A673 (cell line): ENCODE measurements around the gene NCKIPSD. TPM values are rescaled to one million over a fixed set of nuclear protein-coding genes. Genes with fewer than 3 reads are reported as not detected.
A peak's percentile ranks its signal among the peaks of the same experiment; 100 is the strongest.

Experiments used
- BruUV-seq: library from RNA; stranded (reverse); fragments of 400-500 nt; replicated peaks from 2 replicates; lab custom pipeline; 2021; lab: Mats Ljungman, UMichigan
- CTCF ChIA-PET: fragments of 300-600 bp; sonication (Branson Sonifier 250); formaldehyde crosslinking; loops from one replicate; lab custom pipeline; 2022; ENCODE audit warnings: antibody characterized with exemption; lab: Charles Lee
- POLR2A ChIA-PET: fragments of 300-600 bp; sonication (Branson Sonifier 250); formaldehyde crosslinking; loops from one replicate; lab custom pipeline; 2022; ENCODE audit warnings: antibody characterized with exemption; ENCODE audit not compliant: low non-redundant PET; lab: Charles Lee
- DNase-seq: peaks from one replicate; pipeline ENCODE4 v3.0.0-alpha.2; 2015; ENCODE audit warnings: low spot score
- H3K27ac ChIP-seq: fragments of 200-600 bp; sonication (generic); 2 replicates; pipeline ENCODE4 v1.5.1; 2016; ENCODE audit warnings: mixed run types, low read depth, mild to moderate bottlenecking, mixed read lengths, antibody characterized with exemption, low read length; ENCODE audit not compliant: poor library complexity, severe bottlenecking
- H3K27me3 ChIP-seq: fragments of 200-600 bp; sonication (generic); replicated peaks from 2 replicates; pipeline ENCODE4 v1.6.1; 2017; ENCODE audit warnings: mixed run types, low read depth, mild to moderate bottlenecking, mixed read lengths, antibody characterized with exemption, low read length; ENCODE audit not compliant: insufficient read depth, poor library complexity
- H3K36me3 ChIP-seq: fragments of 200-600 bp; sonication (generic); 2 replicates; pipeline ENCODE4 v1.6.1; 2016; ENCODE audit warnings: mixed run types, mild to moderate bottlenecking, mixed read lengths, antibody characterized with exemption, low read length; ENCODE audit not compliant: insufficient read depth, poor library complexity, severe bottlenecking
- H3K4me1 ChIP-seq: fragments of 200-600 bp; sonication (generic); 2 replicates; pipeline ENCODE4 v1.6.1; 2017; ENCODE audit warnings: mixed run types, mild to moderate bottlenecking, mixed read lengths, antibody characterized with exemption, low read length; ENCODE audit not compliant: insufficient read depth, poor library complexity, severe bottlenecking
- H3K4me3 ChIP-seq: fragments of 200-600 bp; sonication (generic); 2 replicates; pipeline ENCODE4 v1.5.1; 2016; ENCODE audit warnings: low read depth, mixed run types, mild to moderate bottlenecking, mixed read lengths, low read length; ENCODE audit not compliant: poor library complexity, severe bottlenecking
- H3K9me3 ChIP-seq: fragments of 200-600 bp; sonication (generic); 2 replicates; pipeline ENCODE4 v1.6.1; 2016; ENCODE audit warnings: mixed run types, low read depth, mild to moderate bottlenecking, mixed read lengths, antibody characterized with exemption, low read length; ENCODE audit not compliant: poor library complexity, severe bottlenecking
- CTCF ChIP-seq: fragments of 300-800, 200-600 bp; sonication (generic); conservative IDR thresholded peaks from 2 replicates; pipeline ENCODE4 v1.5.1; 2017; ENCODE audit warnings: low read depth, mild to moderate bottlenecking, antibody characterized with exemption, low read length, moderate library complexity, mixed read lengths
- EZH2 ChIP-seq: fragments of 200-600 bp; sonication (generic); IDR thresholded peaks from 2 replicates; pipeline ENCODE4 v1.6.1; 2017; ENCODE audit warnings: borderline replicate concordance, low read depth, mild to moderate bottlenecking, mixed read lengths, antibody characterized with exemption, low read length; ENCODE audit not compliant: poor library complexity, severe bottlenecking
- intact Hi-C: fragments of 100-400 bp; cut with micrococcal nuclease; formaldehyde crosslinking; loops from one replicate; pipeline ENCODE4 v1.10.0; 2022; ENCODE audit not compliant: unreplicated experiment
- total RNA-seq: library from RNA; stranded (reverse); gene quantifications from 2 replicates; pipeline ENCODE4 v1.2.3, GENCODE V29; 2021

Gene NCKIPSD
- total RNA-seq, 1 experiment from 2014 or later: 15.0 TPM

- POLR2A ChIA-PET: no interaction called here
- TF ChIP-seq EZH2: no peak
- no peak for TF ChIP-seq CTCF
- peak overlapping the region; percentile 16 for H3K27ac ChIP-seq
- no TSS peak for BruUV-seq
- H3K4me3 ChIP-seq: peak overlapping the region; percentile 71
- intact Hi-C loops: no loop called here
- peaks cover 16% of the 10 kb centered on the region for H3K4me1 ChIP-seq
- H3K27me3 ChIP-seq: no peaks in the 10 kb centered on the region
- peaks cover 3% of the 10 kb centered on the region for H3K36me3 ChIP-seq
- DNase-seq: no peak
- H3K9me3 ChIP-seq: no peaks in the 10 kb centered on the region
- CTCF ChIA-PET: no interaction called here
Observed at GRCh38 chr3:48684054-48684349, 1.7 kb downstream of the NCKIPSD start.

DNA sequence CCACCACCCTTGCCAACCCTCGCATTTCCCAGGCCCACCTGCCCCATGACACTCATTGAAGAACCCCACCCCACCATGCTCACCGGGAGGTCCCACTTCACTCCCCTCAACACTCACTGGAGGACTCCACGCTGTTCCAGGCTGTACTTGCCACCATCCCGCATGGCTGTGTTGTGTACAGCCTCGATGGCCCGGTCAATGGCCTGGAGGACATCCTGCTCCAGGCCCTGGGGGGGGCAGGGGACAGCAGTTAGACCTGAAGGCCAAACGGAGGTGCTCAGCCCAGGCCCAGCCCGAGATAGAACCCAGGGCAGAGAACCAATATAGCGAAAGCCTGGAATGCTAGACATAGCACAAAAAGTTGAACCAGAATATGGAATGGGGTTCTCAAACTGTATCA is 2.9 kb downstream of the NCKIPSD start:
- no peaks in the 10 kb centered on the region for H3K27me3 ChIP-seq
- intact Hi-C loops: no loop called here
- POLR2A ChIA-PET: no interaction called here
- peaks cover 16% of the 10 kb centered on the region for H3K4me1 ChIP-seq
- peaks cover 3% of the 10 kb centered on the region for H3K36me3 ChIP-seq
- H3K4me3 ChIP-seq: no peak overlapping the region
- BruUV-seq: no TSS peak
- TF ChIP-seq EZH2: no peak
- no peak for TF ChIP-seq CTCF
- H3K9me3 ChIP-seq: no peaks in the 10 kb centered on the region
- no peak for DNase-seq
- CTCF ChIA-PET: no interaction called here
- no peak overlapping the region for H3K27ac ChIP-seq

DNA sequence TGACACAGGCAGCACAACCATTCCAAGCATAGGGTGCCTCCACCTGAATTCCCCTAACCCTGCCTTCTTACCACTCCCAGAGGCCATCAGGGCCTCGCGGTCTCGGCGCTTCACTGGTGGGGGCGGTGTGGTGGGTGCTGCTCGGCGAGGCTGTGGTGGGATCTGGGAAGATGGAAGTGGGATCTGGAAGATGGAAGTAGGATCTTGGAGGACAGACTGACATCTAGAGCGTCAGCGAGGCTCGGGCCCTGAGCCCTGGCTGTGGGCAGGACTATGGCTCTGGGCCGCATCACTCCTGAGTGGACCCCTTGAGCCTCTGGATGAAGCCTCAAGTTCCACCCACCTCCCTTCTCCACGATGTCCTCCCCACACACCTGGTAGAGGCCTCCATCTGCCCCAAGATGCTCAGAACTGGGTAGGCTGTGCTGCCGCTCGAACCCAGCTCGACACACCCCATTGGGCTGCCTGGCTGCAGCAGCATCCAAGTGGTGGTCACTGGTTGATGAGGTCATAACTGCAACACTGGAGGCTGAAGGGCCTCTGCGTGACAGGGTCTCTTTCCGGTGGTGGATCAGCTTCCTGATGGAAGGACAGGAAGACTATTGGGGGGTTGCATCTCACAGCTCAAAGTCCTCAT is 3.6 kb downstream of the NCKIPSD start:
- Histone ChIP-seq H3K36me3 (peaks cover 3% of the 10 kb centered on the region), H3K4me3 (no peak overlapping the region), H3K27ac (no peak overlapping the region), H3K9me3 (no peaks in the 10 kb centered on the region), H3K4me1 (peaks cover 16% of the 10 kb centered on the region), H3K27me3 (no peaks in the 10 kb centered on the region)
- TF ChIP-seq EZH2 (no peak), CTCF (no peak)
- no peak for DNase-seq
- no TSS peak for BruUV-seq
- CTCF ChIA-PET: no interaction called here
- POLR2A ChIA-PET: no interaction called here
- intact Hi-C loops: no loop called here
